HEK293T (cell line): ENCODE data around the gene GAB2.

Source experiments
- BHLHE40 ChIP-seq: fragments of 450-650 bp; IDR thresholded peaks from 2 replicates; pipeline ENCODE4 v1.6.1; 2016; ENCODE audit warnings: mild to moderate bottlenecking, moderate library complexity, borderline replicate concordance
- FOXA1 ChIP-seq: fragments of 450-650 bp; IDR thresholded peaks from 2 replicates; pipeline ENCODE4 v1.6.1; 2016; ENCODE audit warnings: mild to moderate bottlenecking
- HDGF ChIP-seq: fragments of 450-650 bp; IDR thresholded peaks from 2 replicates; pipeline ENCODE4 v1.6.1; 2017; ENCODE audit warnings: antibody characterized with exemption, borderline replicate concordance

DNA sequence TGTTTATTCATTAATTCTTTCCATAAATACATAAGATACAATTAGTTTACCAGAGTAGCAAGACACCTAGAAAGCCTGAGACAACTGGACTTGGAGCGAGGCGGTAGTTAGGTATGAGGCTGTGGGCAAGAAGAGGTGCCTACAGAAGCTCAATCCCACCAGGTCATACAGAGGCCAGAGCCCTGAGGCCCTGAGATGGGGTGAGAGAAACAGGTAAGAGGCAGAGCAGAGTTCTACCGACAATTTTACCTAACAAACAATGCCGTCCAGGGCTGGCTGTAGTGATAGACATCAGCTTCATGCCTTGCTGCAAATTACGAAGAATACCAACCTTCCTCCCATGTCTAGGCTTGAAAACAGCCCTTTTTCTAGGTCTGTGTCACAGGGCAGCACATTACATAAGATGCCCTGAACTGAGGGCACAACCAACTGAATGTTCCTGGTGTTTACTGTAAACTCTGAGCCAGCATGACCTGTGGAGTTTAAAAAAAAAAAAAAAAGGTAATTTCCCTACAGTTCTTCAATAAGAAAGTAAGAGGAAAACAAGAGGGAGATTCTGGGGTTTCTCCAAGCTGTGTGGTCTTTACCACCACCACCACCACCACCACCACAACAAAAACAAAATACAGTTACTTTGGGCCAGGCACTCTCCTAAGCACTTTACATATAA lies 105.8 kb downstream of the GAB2 start:
- TF ChIP-seq HDGF = no peak
- TF ChIP-seq BHLHE40 = no peak
- no peak for TF ChIP-seq FOXA1
